Left ventricle myocardium inferior (tissue), 1 donor: ENCODE measurements around the gene ATXN8OS. TPM values are rescaled to one million over a fixed set of nuclear protein-coding genes. Genes with fewer than 3 reads are reported as not detected.

ENCODE experiments used
- DNase-seq: peaks from one replicate; pipeline ENCODE4 v3.0.0-alpha.2; 2020
- H3K27ac ChIP-seq: fragments of 200-600 bp; replicated peaks from 2 replicates; pipeline ENCODE4 v1.8.0; 2021
- H3K27me3 ChIP-seq: fragments of 200-600 bp; 2 replicates; pipeline ENCODE4 v1.8.0; 2021; ENCODE audit warnings: low read depth
- H3K36me3 ChIP-seq: fragments of 200-600 bp; 2 replicates; pipeline ENCODE4 v1.8.0; 2021
- H3K4me1 ChIP-seq: fragments of 200-600 bp; 2 replicates; pipeline ENCODE4 v1.8.0; 2021
- H3K4me3 ChIP-seq: fragments of 200-600 bp; 2 replicates; pipeline ENCODE4 v1.8.0; 2021; ENCODE audit warnings: mild to moderate bottlenecking, moderate library complexity
- H3K9me3 ChIP-seq: fragments of 200-600 bp; replicated peaks from 2 replicates; pipeline ENCODE4 v1.8.0; 2021
- intact Hi-C: fragments of 100-400 bp; cut with micrococcal nuclease; formaldehyde crosslinking; loops from one replicate; pipeline ENCODE4 v1.11.0; 2022
- total RNA-seq: library from RNA; stranded (reverse); fragmentation: NEBNext Ultra II Directional; extraction: Animal tissue kit (Norgen Biotek cat#: 25700); gene quantifications from one replicate; pipeline ENCODE4 v1.2.1, GENCODE V29; 2021
- TF ChIP-seq, protein P1 (sequence below): fragments of 200-600 bp; IDR thresholded peaks from 2 replicates; pipeline ENCODE4 v1.8.0; 2021; ENCODE audit warnings: antibody characterized with exemption, mild to moderate bottlenecking, borderline replicate concordance
- donor health status: DM: no; HTN: yes; CAD: no; lungs with severe emphysema.

The ATXN8OS gene
- total RNA-seq, 1 donor from 2014 or later = not detected

DNA sequence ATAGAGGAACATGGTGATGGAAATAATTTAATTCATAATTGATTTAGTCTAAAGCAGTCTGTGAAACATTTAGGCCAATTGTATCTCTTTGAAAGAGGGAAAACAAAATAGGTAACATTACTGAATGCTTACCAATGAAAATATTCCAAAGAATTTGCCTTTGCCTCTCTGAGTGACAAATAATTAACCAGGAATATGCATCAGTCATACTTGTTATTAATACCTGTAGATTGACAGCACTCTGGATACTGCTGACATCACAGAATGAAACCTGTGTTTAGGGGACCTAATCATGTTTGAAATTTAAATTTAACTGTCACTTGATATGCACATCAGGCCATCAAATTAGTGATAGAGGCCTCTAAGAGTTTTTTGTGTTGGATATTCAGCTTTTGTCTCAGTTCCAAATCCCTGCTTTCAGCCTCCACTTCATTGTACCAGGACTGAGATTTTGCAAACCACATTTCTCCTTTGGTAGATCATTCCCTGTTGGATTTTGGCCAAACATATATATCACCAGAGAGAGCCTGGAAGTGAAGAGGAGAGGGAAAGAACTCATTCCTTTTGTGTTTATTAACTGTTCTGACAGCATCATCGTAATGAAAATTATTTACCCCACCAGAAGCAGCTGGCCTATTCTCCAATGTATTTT is 65.4 kb downstream of the ATXN8OS start:
- H3K27me3 ChIP-seq = no peaks in the 10 kb centered on the region
- H3K9me3 ChIP-seq = peaks cover 9% of the 10 kb centered on the region
- H3K4me3 ChIP-seq = no peak overlapping the region
- DNase-seq = no peak
- intact Hi-C loops = no loop called here
- no peak overlapping the region for H3K27ac ChIP-seq
- TF ChIP-seq, protein P1, sequence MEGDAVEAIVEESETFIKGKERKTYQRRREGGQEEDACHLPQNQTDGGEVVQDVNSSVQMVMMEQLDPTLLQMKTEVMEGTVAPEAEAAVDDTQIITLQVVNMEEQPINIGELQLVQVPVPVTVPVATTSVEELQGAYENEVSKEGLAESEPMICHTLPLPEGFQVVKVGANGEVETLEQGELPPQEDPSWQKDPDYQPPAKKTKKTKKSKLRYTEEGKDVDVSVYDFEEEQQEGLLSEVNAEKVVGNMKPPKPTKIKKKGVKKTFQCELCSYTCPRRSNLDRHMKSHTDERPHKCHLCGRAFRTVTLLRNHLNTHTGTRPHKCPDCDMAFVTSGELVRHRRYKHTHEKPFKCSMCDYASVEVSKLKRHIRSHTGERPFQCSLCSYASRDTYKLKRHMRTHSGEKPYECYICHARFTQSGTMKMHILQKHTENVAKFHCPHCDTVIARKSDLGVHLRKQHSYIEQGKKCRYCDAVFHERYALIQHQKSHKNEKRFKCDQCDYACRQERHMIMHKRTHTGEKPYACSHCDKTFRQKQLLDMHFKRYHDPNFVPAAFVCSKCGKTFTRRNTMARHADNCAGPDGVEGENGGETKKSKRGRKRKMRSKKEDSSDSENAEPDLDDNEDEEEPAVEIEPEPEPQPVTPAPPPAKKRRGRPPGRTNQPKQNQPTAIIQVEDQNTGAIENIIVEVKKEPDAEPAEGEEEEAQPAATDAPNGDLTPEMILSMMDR = no peak
- no peaks in the 10 kb centered on the region for H3K36me3 ChIP-seq
- H3K4me1 ChIP-seq = no peaks in the 10 kb centered on the region

DNA sequence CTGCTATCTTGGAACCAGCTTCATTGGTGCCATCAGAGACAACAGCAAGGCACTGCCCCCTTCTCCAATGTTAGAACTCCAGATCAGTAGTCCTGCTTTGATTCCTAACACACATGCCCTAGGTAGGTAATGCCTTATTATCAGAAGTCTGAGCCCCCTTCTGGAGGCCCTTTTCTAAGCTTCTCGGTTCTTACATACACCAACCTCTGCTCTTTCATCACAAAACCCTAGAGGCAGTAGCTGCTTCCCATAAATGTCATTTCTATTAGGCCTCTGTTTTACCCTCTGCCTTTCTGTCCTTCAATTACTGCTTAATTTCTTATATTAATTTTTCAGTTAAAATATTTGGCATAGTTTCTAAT is 66.0 kb downstream of the ATXN8OS start:
- H3K4me1 ChIP-seq = no peaks in the 10 kb centered on the region
- no peak for DNase-seq
- intact Hi-C loops = no loop called here
- no peaks in the 10 kb centered on the region for H3K36me3 ChIP-seq
- no peaks in the 10 kb centered on the region for H3K27me3 ChIP-seq
- H3K4me3 ChIP-seq = no peak overlapping the region
- peaks cover 9% of the 10 kb centered on the region for H3K9me3 ChIP-seq
- no peak overlapping the region for H3K27ac ChIP-seq
- TF ChIP-seq, protein P1 = no peak

DNA sequence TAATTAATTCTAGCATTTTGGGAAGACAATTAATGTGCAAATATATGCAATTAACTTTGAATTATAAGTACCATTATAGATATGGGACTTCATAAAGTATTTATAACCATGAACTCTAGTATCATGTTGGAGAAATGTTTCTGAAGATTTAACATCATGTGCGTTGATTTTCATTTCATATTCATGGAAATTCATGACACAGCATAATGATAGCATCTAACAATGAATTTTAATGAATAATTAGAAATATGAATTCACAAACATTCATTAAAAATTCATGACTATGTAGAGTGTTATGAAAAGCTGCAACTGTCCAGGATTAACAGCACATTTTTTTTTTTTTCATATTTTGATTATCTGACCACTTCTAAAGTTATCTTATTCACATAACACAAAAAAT is 70.7 kb downstream of the ATXN8OS start:
- Histone ChIP-seq H3K27me3 (no peaks in the 10 kb centered on the region), H3K4me3 (no peak overlapping the region), H3K9me3 (no peaks in the 10 kb centered on the region), H3K4me1 (no peaks in the 10 kb centered on the region), H3K27ac (no peak overlapping the region), H3K36me3 (no peaks in the 10 kb centered on the region)
- intact Hi-C loops = no loop called here
- TF ChIP-seq, protein P1 = no peak
- no peak for DNase-seq

Other genes with a start within 250 kb of the ATXN8OS start
- not detected for gene KLHL1, start 626 bp downstream of the ATXN8OS start, total RNA-seq